CD1c-positive myeloid dendritic cell (primary cell): ENCODE data around the gene SHCBP1.
"Not testable (repeated sequence)": the region's sequence is repeated elsewhere in the genome, so short reads cannot be mapped to it uniquely, and the experiment has no call there.

Experiments used
- DNase-seq: peaks from one replicate; pipeline ENCODE4 v3.0.0-alpha.2; 2016; ENCODE audit errors: extremely low spot score

Gene SHCBP1

DNA sequence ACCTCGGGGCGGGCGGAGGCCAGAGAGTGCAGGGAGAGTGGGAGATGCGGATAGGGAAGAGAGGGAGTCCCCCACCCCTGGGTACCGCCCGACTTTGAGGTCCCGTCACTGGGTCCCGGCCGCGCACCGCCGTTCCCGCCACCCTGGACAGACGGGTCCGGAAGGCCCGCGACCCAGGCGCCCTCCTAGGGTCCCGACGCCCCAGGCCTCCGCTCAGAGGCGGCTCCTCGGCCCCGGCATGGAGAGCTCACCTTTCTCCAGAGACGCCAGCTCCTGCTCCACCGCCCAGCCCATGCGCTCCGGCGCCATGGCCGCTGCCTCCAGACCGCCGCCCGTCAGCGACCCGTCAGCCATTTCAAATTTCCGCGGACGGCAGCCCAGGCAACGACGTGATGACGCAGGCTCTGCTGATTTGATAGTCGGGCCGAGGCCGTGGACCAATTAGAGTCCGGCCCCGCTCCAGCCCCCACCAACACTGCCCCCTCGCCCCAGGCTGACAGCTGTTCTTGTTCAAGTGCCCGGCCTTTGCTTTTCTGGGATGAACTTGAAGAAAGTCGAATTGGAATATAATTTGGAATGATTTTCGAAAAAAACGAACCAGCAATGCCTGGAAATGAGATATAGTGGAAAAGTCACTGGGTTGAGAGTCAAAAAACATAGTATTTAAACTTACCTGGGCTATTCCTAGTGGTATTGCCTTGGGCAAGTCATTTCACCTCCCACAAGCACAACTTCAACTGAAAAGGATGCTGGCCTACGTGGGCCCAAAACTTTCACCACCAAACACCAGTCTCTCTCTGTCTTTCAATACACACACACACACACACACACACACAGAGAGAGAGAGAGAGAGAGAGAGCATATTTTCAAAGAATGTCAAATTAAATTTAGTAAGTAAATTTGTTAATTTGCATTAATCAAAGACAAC lies at the start of gene SHCBP1:
TSS of gene SHCBP1 (minus strand) at position 374 of the 928 bp plus-strand sequence. CDS start at position 354, 20 bp downstream.
- peak; percentile 87 for DNase-seq

GRCh38 chr16:46662123-46662522 lies 40.9 kb upstream of the SHCBP1 start:
- DNase-seq, result no peak

- DNase-seq, result peak; percentile 89
These were observed 37.7 kb upstream of the SHCBP1 start for GRCh38 chr16:46658925-46659324.

GRCh38 chr16:46651305-46651704 lies 30.1 kb upstream of the SHCBP1 start:
- DNase-seq, result no peak

GRCh38 chr16:46650254-46650623 lies 29.1 kb upstream of the SHCBP1 start:
- DNase-seq, result no peak

GRCh38 chr16:46649588-46650253 lies 28.5 kb upstream of the SHCBP1 start:
- DNase-seq, result no peak

DNA sequence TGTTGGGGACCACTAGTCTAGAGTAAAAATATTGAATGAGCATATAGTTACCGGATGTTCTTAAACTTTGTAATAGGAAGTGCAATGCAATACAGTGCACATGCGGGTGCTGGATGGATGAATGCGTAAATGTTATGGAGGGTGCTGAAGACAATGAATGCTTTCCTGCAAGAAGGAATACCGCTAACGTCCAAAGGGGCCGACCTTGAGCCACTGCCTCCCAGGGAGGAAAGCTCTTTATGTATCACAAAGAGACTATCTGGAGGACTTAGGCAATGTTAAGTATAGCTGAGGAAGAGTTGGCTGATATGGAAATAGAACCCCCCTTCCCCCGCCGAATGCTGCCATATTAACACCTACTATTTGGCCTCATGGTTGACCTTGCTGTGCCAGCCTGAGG lies 27.5 kb upstream of the SHCBP1 start:
- no peak for DNase-seq

DNA sequence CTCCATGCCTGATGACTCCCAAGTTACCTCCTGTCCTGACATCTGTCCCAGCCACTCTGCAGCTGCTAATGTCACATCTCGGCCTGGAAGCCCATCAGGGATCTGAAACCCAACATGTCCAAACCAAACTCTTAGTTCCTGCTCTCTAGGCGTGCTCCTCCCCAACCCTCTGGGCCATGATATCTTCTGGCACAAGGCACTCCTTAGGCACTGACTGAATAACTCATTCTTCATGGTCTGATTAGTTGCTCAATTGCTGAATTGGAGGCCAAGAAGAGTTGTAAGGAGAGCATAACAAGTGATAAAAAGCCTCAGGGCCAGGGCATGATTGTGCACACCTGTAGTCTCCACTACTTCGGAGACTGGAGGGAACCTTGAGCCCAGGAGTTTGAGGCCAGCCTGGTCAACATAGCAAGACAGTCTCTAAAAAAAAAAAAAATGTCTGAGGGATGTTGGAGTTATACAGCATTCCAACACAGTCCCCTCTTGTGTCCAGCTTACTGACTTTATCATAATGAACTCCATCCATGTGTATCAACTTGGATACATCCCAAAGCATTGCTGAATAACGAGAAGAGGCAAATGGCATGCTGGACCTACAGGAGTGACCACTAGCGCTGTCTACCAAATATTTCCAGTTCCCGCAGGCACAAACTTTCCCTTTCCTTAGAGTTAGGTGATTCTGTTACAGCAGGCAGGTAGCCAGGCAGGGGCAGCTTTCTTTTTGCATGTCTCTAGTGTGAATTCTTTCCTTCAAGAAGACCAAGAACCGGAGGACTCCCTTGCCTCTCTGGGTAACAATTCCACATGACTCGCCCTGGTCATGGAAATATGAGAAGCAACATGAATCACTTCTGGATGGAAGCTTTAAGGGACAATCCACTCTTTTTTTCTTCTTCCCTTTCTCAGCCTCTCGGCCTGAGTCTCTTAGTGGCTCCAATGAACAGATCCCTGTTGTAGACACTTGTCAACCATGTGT lies 18.1 kb upstream of the SHCBP1 start:
- DNase-seq, result no peak

- DNase-seq, result no peak
These were observed 11.9 kb upstream of the SHCBP1 start for GRCh38 chr16:46632778-46633733.

DNA sequence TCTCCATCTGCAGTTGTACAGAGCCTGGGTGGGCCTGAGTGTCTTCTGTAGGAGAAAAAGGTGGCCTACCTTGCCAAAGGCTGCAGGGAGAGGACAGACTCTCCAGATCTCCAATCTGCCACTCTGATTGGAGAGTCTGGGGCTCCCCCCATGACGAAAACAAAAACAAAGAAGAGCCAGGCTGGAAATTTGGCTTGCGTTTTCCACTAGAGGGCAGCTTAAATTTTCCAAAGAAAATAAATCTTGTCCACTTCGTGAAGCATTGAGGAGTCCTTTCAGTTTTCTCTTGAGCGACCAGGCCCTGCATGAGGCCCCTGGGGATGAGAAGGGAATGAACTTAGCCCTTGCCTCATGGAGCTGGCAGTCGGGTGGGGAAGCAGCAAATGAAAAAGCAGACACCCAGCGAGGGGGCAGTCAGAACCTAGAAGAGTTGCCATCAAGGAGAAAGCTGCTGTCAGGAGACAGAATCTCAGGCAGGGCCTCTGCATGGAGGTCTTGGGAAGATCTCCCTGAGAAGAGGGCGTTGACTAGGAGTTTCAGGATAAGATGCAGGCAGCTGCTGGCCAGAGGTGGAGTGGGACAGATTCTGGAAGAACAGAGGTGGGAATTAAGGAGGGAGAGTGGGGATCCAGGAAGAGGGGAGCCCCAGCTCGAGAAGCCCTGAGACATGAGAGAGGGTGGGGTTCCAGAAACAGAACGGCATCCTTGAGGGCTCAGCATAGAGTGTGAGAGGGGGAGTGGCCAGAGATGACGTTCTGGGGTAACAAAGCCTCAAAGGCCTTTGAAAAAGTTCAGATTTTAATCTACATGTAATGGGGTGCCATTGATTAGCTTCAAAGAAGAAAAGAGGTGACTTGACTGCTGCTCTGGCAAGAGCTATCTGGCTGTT lies 8.4 kb upstream of the SHCBP1 start:
- DNase-seq, result no peak

- DNase-seq, result no peak
These were observed 6.6 kb upstream of the SHCBP1 start for GRCh38 chr16:46627746-46628145.

DNA sequence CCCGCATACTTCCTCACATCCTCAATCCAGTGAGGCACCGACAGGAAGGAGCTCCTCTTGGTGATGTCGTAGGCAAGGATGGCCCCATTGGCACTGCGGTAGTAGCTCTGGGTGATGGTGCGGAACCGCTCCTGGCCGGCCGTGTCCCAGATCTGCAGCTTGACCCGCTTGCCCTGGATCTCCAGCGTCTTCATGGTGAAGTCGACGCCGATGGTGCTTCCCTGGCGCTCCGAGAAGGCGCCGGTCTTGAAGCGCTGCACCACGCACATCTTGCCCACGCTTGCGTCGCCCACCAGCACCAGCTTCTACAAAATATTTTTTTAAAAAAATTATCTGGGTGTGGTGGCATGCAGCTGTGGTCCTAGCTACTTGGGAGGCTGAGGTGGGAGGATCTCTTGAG lies 5.5 kb upstream of the SHCBP1 start:
- not testable (repeated sequence) for DNase-seq

GRCh38 chr16:46624862-46625261 lies 3.7 kb upstream of the SHCBP1 start:
- not testable (repeated sequence) for DNase-seq

- not testable (repeated sequence) for DNase-seq
These were observed 2.5 kb upstream of the SHCBP1 start for GRCh38 chr16:46623707-46624106.

DNA sequence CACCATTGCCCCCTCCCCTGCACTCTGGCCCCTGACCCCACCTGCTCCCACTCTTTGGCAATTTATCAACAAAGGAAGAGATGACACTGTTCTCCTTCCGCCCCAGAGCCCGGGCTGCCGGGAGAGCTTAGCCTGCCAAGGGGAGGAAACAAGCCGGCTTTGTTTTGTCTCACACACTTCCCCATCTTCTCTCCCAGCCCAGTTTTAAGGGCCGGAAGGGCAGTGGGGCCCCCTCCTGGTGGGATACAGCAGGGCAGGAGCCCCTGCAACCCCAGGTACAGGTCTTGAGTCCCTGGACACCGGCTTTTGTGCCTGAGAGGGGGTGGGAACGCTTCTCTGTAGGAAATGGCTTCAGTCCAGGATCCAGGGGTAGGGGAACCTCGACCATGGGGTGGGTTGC lies 2.1 kb upstream of the SHCBP1 start:
- DNase-seq, result not testable (repeated sequence)

DNA sequence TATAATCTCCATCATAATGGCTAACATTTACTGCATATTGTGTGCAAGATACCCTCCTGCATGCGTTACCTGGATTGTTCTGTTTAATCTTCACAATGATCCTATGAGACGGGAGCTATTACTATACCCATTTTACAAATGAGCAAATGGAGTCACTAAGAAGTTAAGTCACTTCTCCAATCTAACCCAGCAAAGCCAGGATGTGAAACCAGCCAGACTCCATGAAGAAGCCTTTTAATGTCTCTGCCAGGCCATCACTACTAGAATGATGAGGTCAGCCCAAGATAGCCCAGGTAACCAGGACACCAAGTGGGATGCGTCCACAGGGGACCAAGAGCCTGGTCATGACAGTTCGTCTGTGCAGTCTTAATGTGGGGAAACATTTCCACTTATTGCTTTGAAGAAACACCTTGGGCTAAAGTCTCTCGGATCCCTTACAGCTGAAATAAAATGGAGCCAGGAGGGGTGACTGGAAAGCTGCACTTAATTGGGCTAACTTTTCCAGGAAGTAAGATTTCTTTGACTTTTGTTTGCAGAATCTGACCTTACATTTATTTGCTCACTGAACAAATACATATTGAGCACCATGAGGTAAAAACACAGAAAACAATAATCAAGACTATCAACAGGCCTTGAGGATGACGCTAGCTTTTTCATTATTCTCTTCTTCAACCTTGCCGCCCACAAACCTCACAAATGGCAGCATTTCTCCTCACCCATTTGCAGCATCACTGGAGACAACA lies 926 bp upstream of the SHCBP1 start:
- DNase-seq, result peak; percentile 53

- peak; percentile 80 for DNase-seq
These were observed 743 bp downstream of the SHCBP1 start for GRCh38 chr16:46620266-46621005.

- no peak for DNase-seq
These were observed 2.7 kb downstream of the SHCBP1 start for GRCh38 chr16:46618516-46618915.
